Endothelial cell of umbilical vein (primary cell): Measurements from ENCODE around the gene RYR2. TPM values are rescaled to one million over a fixed set of nuclear protein-coding genes. Genes with fewer than 3 reads are reported as not detected.

ENCODE experiments used
- BruUV-seq: library from RNA; stranded (reverse); fragments of 400-500 nt; replicated peaks from 2 replicates; lab custom pipeline; 2021; lab: Mats Ljungman, UMichigan
- CTCF ChIA-PET: fragments of 300-600, 350-600 bp; sonication (Branson Sonifier 250); formaldehyde crosslinking; loops from one replicate; lab custom pipeline; 2021; ENCODE audit warnings: antibody characterized with exemption, inconsistent platforms; lab: Charles Lee
- POLR2A ChIA-PET: fragments of 300-600, 350-600 bp; sonication (Branson Sonifier 250); formaldehyde crosslinking; loops from one replicate; lab custom pipeline; 2021; ENCODE audit warnings: antibody characterized with exemption, inconsistent platforms; lab: Charles Lee
- DNase-seq: peaks from one replicate; pipeline ENCODE4 v3.0.0-alpha.2; 2011; ENCODE audit warnings: low read depth, low spot score
- FAIRE-seq: peaks from 2 replicates; lab custom pipeline; 2011; peaks lifted over from hg19 to GRCh38; lab: Jason Lieb, UNC
- H2AFZ ChIP-seq: 2 replicates; pipeline ENCODE4 v1.6.0; 2012; ENCODE audit warnings: low read depth, low read length, control low read depth, inconsistent platforms
- H3K27ac ChIP-seq: 2 replicates; pipeline ENCODE4 v1.5.1; 2011; ENCODE audit warnings: low read depth, mild to moderate bottlenecking, control low read depth, low read length, moderate library complexity; ENCODE audit not compliant: insufficient read depth
- H3K27me3 ChIP-seq, 2 experiments: 2 replicates each; pipeline versions ENCODE4 v1.6.0 to v1.6.1; 2011; ENCODE audit warnings: low read length in 2 of 2, mixed read lengths in 1 of 2; ENCODE audit not compliant: control insufficient read depth in 2 of 2, insufficient read depth in 2 of 2
- H3K36me3 ChIP-seq, 2 experiments: 2 replicates in 1 of 2; 3 replicates in 1 of 2; pipeline ENCODE4 v1.5.1; 2011; ENCODE audit warnings: low read length in 2 of 2, mild to moderate bottlenecking in 1 of 2, moderate library complexity in 1 of 2; ENCODE audit not compliant: control insufficient read depth in 2 of 2, insufficient read depth in 2 of 2; ENCODE audit errors: extremely low read depth in 1 of 2
- H3K4me1 ChIP-seq: 3 replicates; pipeline ENCODE4 v1.5.1; 2011; ENCODE audit warnings: mild to moderate bottlenecking, low read length; ENCODE audit not compliant: control insufficient read depth, insufficient read depth; ENCODE audit errors: extremely low read depth
- H3K4me2 ChIP-seq: 2 replicates; pipeline ENCODE4 v1.6.1; 2011; ENCODE audit warnings: low read length, control low read depth, mixed read lengths; ENCODE audit not compliant: insufficient read depth
- H3K4me3 ChIP-seq, 3 experiments: fragments of 200-600 bp in 1 of 3; sonication (generic), shearing (Covaris generic) in 1 of 3; replicated peaks in 1 of 3; 2 replicates each; pipeline ENCODE4 v1.5.1; 2011 to 2016; ENCODE audit warnings: control low read depth in 3 of 3, low read length in 3 of 3, mild to moderate bottlenecking in 2 of 3, inconsistent platforms in 1 of 3, low read depth in 1 of 3, moderate library complexity in 1 of 3; ENCODE audit not compliant: insufficient read depth in 1 of 3
- H3K79me2 ChIP-seq: 2 replicates; pipeline ENCODE4 v1.6.0; 2012; ENCODE audit warnings: low read length, inconsistent platforms; ENCODE audit not compliant: control insufficient read depth, insufficient read depth
- H3K9ac ChIP-seq: replicated peaks from 2 replicates; pipeline ENCODE3; 2011; ENCODE audit warnings: low read length, control low read depth; ENCODE audit not compliant: insufficient read depth; ENCODE audit errors: extremely low read depth
- H3K9me1 ChIP-seq: replicated peaks from 3 replicates; pipeline ENCODE4 v1.6.0; 2011; ENCODE audit warnings: mild to moderate bottlenecking, low read length; ENCODE audit not compliant: control insufficient read depth, insufficient read depth; ENCODE audit errors: extremely low read depth
- H3K9me3 ChIP-seq: replicated peaks from 2 replicates; pipeline ENCODE4 v1.5.1; 2012; ENCODE audit warnings: low read length, inconsistent platforms; ENCODE audit not compliant: control insufficient read depth, insufficient read depth
- H4K20me1 ChIP-seq: replicated peaks from 2 replicates; pipeline ENCODE3; 2011; ENCODE audit warnings: mild to moderate bottlenecking, low read length; ENCODE audit not compliant: control insufficient read depth, insufficient read depth; ENCODE audit errors: extremely low read depth
- CTCF ChIP-seq, 2 donors: IDR thresholded peaks; 1 replicate in 1 of 2; 2 replicates in 1 of 2; pipeline ENCODE4 v1.5.1; 2011; ENCODE audit warnings: low read length in 2 of 2, mild to moderate bottlenecking in 2 of 2, moderate library complexity in 2 of 2, control low read depth in 1 of 2, inconsistent platforms in 1 of 2, low read depth in 1 of 2; ENCODE audit not compliant: insufficient read depth in 1 of 2; ENCODE audit errors: extremely low read depth in 1 of 2
- EZH2 ChIP-seq: IDR thresholded peaks from 2 replicates; pipeline ENCODE4 v1.6.1; 2012; ENCODE audit warnings: borderline replicate concordance, low read depth, mild to moderate bottlenecking, moderate library complexity, low read length, inconsistent platforms; ENCODE audit not compliant: severe bottlenecking
- FOS ChIP-seq: IDR thresholded peaks from 2 replicates; pipeline ENCODE4 v1.6.1; 2011; ENCODE audit warnings: mild to moderate bottlenecking, low read length, moderate library complexity, borderline replicate concordance; ENCODE audit not compliant: insufficient read depth
- GATA2 ChIP-seq: IDR thresholded peaks from 2 replicates; pipeline ENCODE4 v1.7.0; 2011; ENCODE audit warnings: low read depth, mild to moderate bottlenecking, moderate library complexity, mixed read lengths, low read length; ENCODE audit not compliant: insufficient read length, insufficient read depth
- JUN ChIP-seq: IDR thresholded peaks from 2 replicates; pipeline ENCODE4 v1.6.1; 2011; ENCODE audit warnings: borderline replicate concordance, low read depth; ENCODE audit not compliant: insufficient read length, insufficient read depth
- MAX ChIP-seq: IDR thresholded peaks from 2 replicates; pipeline ENCODE4 v1.6.1; 2011; ENCODE audit not compliant: insufficient read depth, insufficient read length
- MYC ChIP-seq: IDR thresholded peaks from one replicate; pipeline ENCODE4 v1.6.1; 2011; ENCODE audit warnings: mild to moderate bottlenecking, low read depth, low read length
- POLR2A ChIP-seq: IDR thresholded peaks from 2 replicates; pipeline ENCODE4 v1.6.1; 2012; ENCODE audit warnings: low read depth, mild to moderate bottlenecking, control low read depth, low read length
- POLR2AphosphoS5 ChIP-seq: IDR thresholded peaks from 2 replicates; pipeline ENCODE4 v1.6.1; 2012; ENCODE audit warnings: low read depth, mild to moderate bottlenecking, control low read depth, low read length, moderate library complexity; ENCODE audit not compliant: insufficient read depth
- dilution Hi-C: fragments of 300-500 bp; cut with MboI; formaldehyde crosslinking; loops from one replicate; pipeline ENCODE4 v1.15.0; 2019; ENCODE audit warnings: low sequenced_read_pairs; ENCODE audit not compliant: extremely low pct_ligation_motif_present
- intact Hi-C: fragments of 100-400 bp; cut with micrococcal nuclease; formaldehyde crosslinking; loops from one replicate; pipeline ENCODE4 v1.10.0; 2022
- polyA plus RNA-seq, 4 experiments: library from polyadenylated mRNA; depleted of rRNA in 3 of 4; stranded (reverse) in 3 of 4; unstranded in 1 of 4; fragments of >200 nt; gene quantifications; 2 replicates each; pipeline versions ENCODE4 v1.2.1 to v1.2.3, GENCODE V29; 2011 to 2012; ENCODE audit warnings: missing spikeins in 1 of 4
- total RNA-seq: library from RNA; stranded (reverse); gene quantifications from 2 replicates; pipeline ENCODE4 v1.2.3, GENCODE V29; 2021

The RYR2 gene
- total and polyA plus RNA-seq, 2 donors (not counting 3 experiments of a cell fraction or from before 2014, with no cell fraction given), result not detected

GRCh38 chr1:237608433-237608832, 566.4 kb downstream of the RYR2 start:
- no peak overlapping the region for H3K4me3 ChIP-seq
- POLR2A ChIA-PET, result no interaction called here
- dilution Hi-C loops, result no loop called here
- H3K9me1 ChIP-seq, result no peaks in the 10 kb centered on the region
- no peaks in the 10 kb centered on the region for H3K36me3 ChIP-seq
- no peak overlapping the region for H3K9ac ChIP-seq
- no peaks in the 10 kb centered on the region for H4K20me1 ChIP-seq
- H3K9me3 ChIP-seq, result no peaks in the 10 kb centered on the region
- FAIRE-seq, result no peak
- no peak overlapping the region for H3K4me2 ChIP-seq
- no peak for DNase-seq
- TF ChIP-seq MYC (no peak), EZH2 (no peak), FOS (no peak), POLR2A (no peak)
- no peaks in the 10 kb centered on the region for H3K79me2 ChIP-seq
- CTCF ChIA-PET, result no interaction called here
- no peak overlapping the region for H2AFZ ChIP-seq
- no peaks in the 10 kb centered on the region for H3K4me1 ChIP-seq
- no TSS peak for BruUV-seq
- no peaks in the 10 kb centered on the region for H3K27me3 ChIP-seq
- H3K27ac ChIP-seq, result no peak overlapping the region
- intact Hi-C loops, result no loop called here

- no peak for DNase-seq
- Histone ChIP-seq H3K9ac (no peak overlapping the region), H3K4me1 (no peaks in the 10 kb centered on the region), H4K20me1 (no peaks in the 10 kb centered on the region), H3K79me2 (no peaks in the 10 kb centered on the region), H2AFZ (no peak overlapping the region), H3K4me2 (no peak overlapping the region), H3K27ac (no peak overlapping the region), H3K9me1 (no peaks in the 10 kb centered on the region), H3K9me3 (no peaks in the 10 kb centered on the region), H3K27me3 (no peaks in the 10 kb centered on the region), H3K36me3 (no peaks in the 10 kb centered on the region), H3K4me3 (no peak overlapping the region)
- ChIA-PET POLR2A (no interaction called here), CTCF (interaction anchor here (0.6 kb wide), 1 partner anchor 61 kb away, joined by 3 read pairs; no protein-coding TSS in a partner anchor)
- TF ChIP-seq MYC (no peak), GATA2 (no peak), JUN (no peak), POLR2A (no peak), MAX (no peak), CTCF (IDR thresholded peaks at IDR 0.05; ENCODE audit: extremely low read depth in 1 of 2, insufficient read depth in 1 of 2, low read depth in 1 of 2, low read length in 2 of 2) (no peak), POLR2AphosphoS5 (no peak), FOS (no peak), EZH2 (no peak)
- dilution Hi-C loops, result no loop called here
- intact Hi-C loops, result no loop called here
- no peak for FAIRE-seq
- BruUV-seq, result no TSS peak
Observed at GRCh38 chr1:237610157-237610556, 568.2 kb downstream of the RYR2 start.
